ENCODE measurements around the gene NFE2L3.

Gene NFE2L3

GRCh38 chr7:26156451-26157420 lies 4.7 kb downstream of the NFE2L3 start:
- TF ChIP-seq GATA3 (IDR thresholded peaks at IDR 0.05; ENCODE audit: low read depth, low read length) (no peak), GATA2 (IDR thresholded peaks at IDR 0.05; ENCODE audit: low read depth, low read length) (no peak)

GRCh38 chr7:26157520-26158105 lies 5.6 kb downstream of the NFE2L3 start:
- TF ChIP-seq GATA2 (IDR thresholded peaks at IDR 0.05; ENCODE audit: low read depth, low read length) (no peak), GATA3 (IDR thresholded peaks at IDR 0.05; ENCODE audit: low read depth, low read length) (no peak)

GRCh38 chr7:26159243-26159642 lies 7.2 kb downstream of the NFE2L3 start:
- TF ChIP-seq GATA2 (IDR thresholded peaks at IDR 0.05; ENCODE audit: low read depth, low read length) (no peak), GATA3 (IDR thresholded peaks at IDR 0.05; ENCODE audit: low read depth, low read length) (no peak)

GRCh38 chr7:26160896-26161295 lies 8.9 kb downstream of the NFE2L3 start:
- TF ChIP-seq GATA3 (IDR thresholded peaks at IDR 0.05; ENCODE audit: low read depth, low read length) (no peak), GATA2 (IDR thresholded peaks at IDR 0.05; ENCODE audit: low read depth, low read length) (no peak)

GRCh38 chr7:26162431-26162830 lies 10.4 kb downstream of the NFE2L3 start:
- TF ChIP-seq GATA3 (IDR thresholded peaks at IDR 0.05; ENCODE audit: low read depth, low read length) (no peak), GATA2 (IDR thresholded peaks at IDR 0.05; ENCODE audit: low read depth, low read length) (no peak)

GRCh38 chr7:26165950-26166683 lies 14.1 kb downstream of the NFE2L3 start:
- no peak for TF ChIP-seq GATA2 (IDR thresholded peaks at IDR 0.05; ENCODE audit: low read depth, low read length)
- TF ChIP-seq GATA3 (IDR thresholded peaks at IDR 0.05; ENCODE audit: low read depth, low read length), result no peak

- TF ChIP-seq GATA2 (IDR thresholded peaks at IDR 0.05; ENCODE audit: low read depth, low read length), result no peak
- no peak for TF ChIP-seq GATA3 (IDR thresholded peaks at IDR 0.05; ENCODE audit: low read depth, low read length)
Observed at GRCh38 chr7:26166684-26167266, 14.8 kb downstream of the NFE2L3 start.

- TF ChIP-seq GATA3 (IDR thresholded peaks at IDR 0.05; ENCODE audit: low read depth, low read length) (no peak), GATA2 (IDR thresholded peaks at IDR 0.05; ENCODE audit: low read depth, low read length) (no peak)
Observed at GRCh38 chr7:26167303-26167934, 15.4 kb downstream of the NFE2L3 start.

- TF ChIP-seq GATA2 (IDR thresholded peaks at IDR 0.05; ENCODE audit: low read depth, low read length), result no peak
- no peak for TF ChIP-seq GATA3 (IDR thresholded peaks at IDR 0.05; ENCODE audit: low read depth, low read length)
Observed at GRCh38 chr7:26168458-26169023, 16.5 kb downstream of the NFE2L3 start.

- TF ChIP-seq GATA3 (IDR thresholded peaks at IDR 0.05; ENCODE audit: low read depth, low read length), result no peak
- no peak for TF ChIP-seq GATA2 (IDR thresholded peaks at IDR 0.05; ENCODE audit: low read depth, low read length)
Observed at GRCh38 chr7:26169271-26169670, 17.3 kb downstream of the NFE2L3 start.

- TF ChIP-seq GATA2 (IDR thresholded peaks at IDR 0.05; ENCODE audit: low read depth, low read length), result no peak
Observed at GRCh38 chr7:26170663-26171062, 18.7 kb downstream of the NFE2L3 start.

GRCh38 chr7:26171601-26172000 lies 19.6 kb downstream of the NFE2L3 start:
- TF ChIP-seq GATA3 (IDR thresholded peaks at IDR 0.05; ENCODE audit: low read depth, low read length) (no peak), GATA2 (IDR thresholded peaks at IDR 0.05; ENCODE audit: low read depth, low read length) (no peak)

- TF ChIP-seq GATA2 (IDR thresholded peaks at IDR 0.05; ENCODE audit: low read depth, low read length) (no peak), GATA3 (IDR thresholded peaks at IDR 0.05; ENCODE audit: low read depth, low read length) (no peak)
Observed at GRCh38 chr7:26172048-26172447, 20.1 kb downstream of the NFE2L3 start.

All from SH-SY5Y (cell line).